Measurements from ENCODE around the gene OR52H1. TPM values are rescaled to one million over a fixed set of nuclear protein-coding genes. Genes with fewer than 3 reads are reported as not detected.

OR52H1 gene
- total and polyA plus RNA-seq, 9 of the 15 experiments (the other 6 are each of a cell fraction or from before 2014, with no cell fraction given): 0.15 TPM; not detected in 8

- no peak for TF ChIP-seq SNAPC5 (CRISPR knock-in tag; IDR thresholded peaks at IDR 0.05)
- peak; percentile 64 for TF ChIP-seq ARID1B (IDR thresholded peaks at IDR 0.05)
- TF ChIP-seq RREB1 (CRISPR knock-in tag; IDR thresholded peaks at IDR 0.05): no peak
- peak; percentile 50 for TF ChIP-seq NFYB (IDR thresholded peaks at IDR 0.05; ENCODE audit: extremely low read depth, insufficient read length)
- peak; percentile 78 for TF ChIP-seq TEAD4 (IDR thresholded peaks at IDR 0.05; ENCODE audit: low read length)
- no peak for TF ChIP-seq TEAD4 (CRISPR knock-in tag; IDR thresholded peaks at IDR 0.05; ENCODE audit: borderline replicate concordance)
- TF ChIP-seq HMBOX1 (IDR thresholded peaks at IDR 0.05): peak; percentile 58
- TF ChIP-seq ZBTB11 (CRISPR knock-in tag; IDR thresholded peaks at IDR 0.05): peak in 1 of 3 experiments; percentile 90; a peak in 2 of 6 replicates
- peak; percentile 75 for TF ChIP-seq TCF3 (CRISPR knock-in tag; IDR thresholded peaks at IDR 0.05)
- no peak for TF ChIP-seq ZFP91 (CRISPR knock-in tag; IDR thresholded peaks at IDR 0.05)
- TF ChIP-seq DPF2 (IDR thresholded peaks at IDR 0.05): peak; percentile 47; the same call in 1 of the 2 replicates
- 0 out of 2 replicates have a peak, but pooled peaks have one; percentile 26 for TF ChIP-seq NCOR1 (IDR thresholded peaks at IDR 0.05)
Observed at GRCh38 chr11:5591613-5592012, 43.3 kb upstream of the OR52H1 start (continued).
